ENCODE results near the gene AMOTL2.

Gene AMOTL2

GRCh38 chr3:134394380-134394779 lies 20.1 kb upstream of the AMOTL2 start:
- no peaks in the 10 kb centered on the region for H3K36me3 ChIP-seq (ENCODE audit: control insufficient read depth, insufficient read depth, low read length)
- H3K9me3 ChIP-seq (ENCODE audit: control insufficient read depth, insufficient read depth, low read depth, low read length) = peaks cover 4% of the 10 kb centered on the region; the same call in 1 of the 2 replicates
- no peak overlapping the region for H3K9ac ChIP-seq (ENCODE audit: low read length)
- 0 out of 2 replicates have a peak, but pooled peaks cover 3% of the 10 kb centered on the region for H3K27me3 ChIP-seq (ENCODE audit: control insufficient read depth, insufficient read depth, low read length)
- no peak overlapping the region for H3K27ac ChIP-seq (ENCODE audit: low read depth, low read length)
- H3K4me3 ChIP-seq (ENCODE audit: low read depth, low read length) = no peak overlapping the region
- H3K4me1 ChIP-seq (ENCODE audit: control insufficient read depth, insufficient read depth, low read length) = no peaks in the 10 kb centered on the region

- no peaks in the 10 kb centered on the region for H3K36me3 ChIP-seq (ENCODE audit: control insufficient read depth, insufficient read depth, low read length)
- no peak overlapping the region for H3K4me3 ChIP-seq (ENCODE audit: low read depth, low read length)
- H3K4me1 ChIP-seq (ENCODE audit: control insufficient read depth, insufficient read depth, low read length) = no peaks in the 10 kb centered on the region
- no peak overlapping the region for H3K9ac ChIP-seq (ENCODE audit: low read length)
- no peak overlapping the region for H3K27ac ChIP-seq (ENCODE audit: low read depth, low read length)
- peaks cover 4% of the 10 kb centered on the region; the same call in 1 of the 2 replicates for H3K9me3 ChIP-seq (ENCODE audit: control insufficient read depth, insufficient read depth, low read depth, low read length)
- H3K27me3 ChIP-seq (ENCODE audit: control insufficient read depth, insufficient read depth, low read length) = 0 out of 2 replicates have a peak, but pooled peaks cover 3% of the 10 kb centered on the region
Observed at GRCh38 chr3:134393074-134393473, 18.8 kb upstream of the AMOTL2 start.

GRCh38 chr3:134392336-134392983 lies 18.2 kb upstream of the AMOTL2 start:
- Histone ChIP-seq H3K4me1 (ENCODE audit: control insufficient read depth, insufficient read depth, low read length) (no peaks in the 10 kb centered on the region), H3K36me3 (ENCODE audit: control insufficient read depth, insufficient read depth, low read length) (no peaks in the 10 kb centered on the region), H3K27me3 (ENCODE audit: control insufficient read depth, insufficient read depth, low read length) (0 out of 2 replicates have a peak, but pooled peaks cover 3% of the 10 kb centered on the region), H3K27ac (ENCODE audit: low read depth, low read length) (no peak overlapping the region), H3K4me3 (ENCODE audit: low read depth, low read length) (no peak overlapping the region), H3K9ac (ENCODE audit: low read length) (no peak overlapping the region), H3K9me3 (ENCODE audit: control insufficient read depth, insufficient read depth, low read depth, low read length) (peaks cover 4% of the 10 kb centered on the region; the same call in 1 of the 2 replicates)

GRCh38 chr3:134389865-134390264 lies 15.6 kb upstream of the AMOTL2 start:
- Histone ChIP-seq H3K4me1 (ENCODE audit: control insufficient read depth, insufficient read depth, low read length) (peaks cover 5% of the 10 kb centered on the region; the same call in 1 of the 2 replicates), H3K27me3 (ENCODE audit: control insufficient read depth, insufficient read depth, low read length) (0 out of 2 replicates have a peak, but pooled peaks cover 3% of the 10 kb centered on the region)

GRCh38 chr3:134388788-134389485 lies 14.7 kb upstream of the AMOTL2 start:
- H3K27me3 ChIP-seq (ENCODE audit: control insufficient read depth, insufficient read depth, low read length) = no peaks in the 10 kb centered on the region
- peaks cover 6% of the 10 kb centered on the region; the same call in 1 of the 2 replicates for H3K4me1 ChIP-seq (ENCODE audit: control insufficient read depth, insufficient read depth, low read length)
- no peak overlapping the region for H3K4me3 ChIP-seq (ENCODE audit: low read depth, low read length)
- H3K36me3 ChIP-seq (ENCODE audit: control insufficient read depth, insufficient read depth, low read length) = no peaks in the 10 kb centered on the region
- peaks cover 4% of the 10 kb centered on the region; the same call in 1 of the 2 replicates for H3K9me3 ChIP-seq (ENCODE audit: control insufficient read depth, insufficient read depth, low read depth, low read length)
- H3K27ac ChIP-seq (ENCODE audit: low read depth, low read length) = no peak overlapping the region
- no peak overlapping the region for H3K9ac ChIP-seq (ENCODE audit: low read length)

More at GRCh38 chr3:134389865-134390264, 15.6 kb upstream of the AMOTL2 start:
- H3K4me3 ChIP-seq (ENCODE audit: low read depth, low read length) = no peak overlapping the region
- H3K36me3 ChIP-seq (ENCODE audit: control insufficient read depth, insufficient read depth, low read length) = no peaks in the 10 kb centered on the region
- peaks cover 4% of the 10 kb centered on the region; the same call in 1 of the 2 replicates for H3K9me3 ChIP-seq (ENCODE audit: control insufficient read depth, insufficient read depth, low read depth, low read length)
- no peak overlapping the region for H3K9ac ChIP-seq (ENCODE audit: low read length)
- no peak overlapping the region for H3K27ac ChIP-seq (ENCODE audit: low read depth, low read length)

GRCh38 chr3:134388292-134388691 lies 14.0 kb upstream of the AMOTL2 start:
- Histone ChIP-seq H3K4me3 (ENCODE audit: low read depth, low read length) (no peak overlapping the region), H3K9ac (ENCODE audit: low read length) (no peak overlapping the region), H3K27me3 (ENCODE audit: control insufficient read depth, insufficient read depth, low read length) (no peaks in the 10 kb centered on the region), H3K36me3 (ENCODE audit: control insufficient read depth, insufficient read depth, low read length) (no peaks in the 10 kb centered on the region), H3K9me3 (ENCODE audit: control insufficient read depth, insufficient read depth, low read depth, low read length) (peaks cover 4% of the 10 kb centered on the region; the same call in 1 of the 2 replicates), H3K4me1 (ENCODE audit: control insufficient read depth, insufficient read depth, low read length) (peaks cover 6% of the 10 kb centered on the region; the same call in 1 of the 2 replicates), H3K27ac (ENCODE audit: low read depth, low read length) (no peak overlapping the region)

- Histone ChIP-seq H3K36me3 (ENCODE audit: control insufficient read depth, insufficient read depth, low read length) (no peaks in the 10 kb centered on the region), H3K9ac (ENCODE audit: low read length) (no peak overlapping the region), H3K9me3 (ENCODE audit: control insufficient read depth, insufficient read depth, low read depth, low read length) (peaks cover 4% of the 10 kb centered on the region; the same call in 1 of the 2 replicates), H3K4me3 (ENCODE audit: low read depth, low read length) (no peak overlapping the region), H3K27ac (ENCODE audit: low read depth, low read length) (no peak overlapping the region), H3K4me1 (ENCODE audit: control insufficient read depth, insufficient read depth, low read length) (peaks cover 7% of the 10 kb centered on the region; the same call in 1 of the 2 replicates), H3K27me3 (ENCODE audit: control insufficient read depth, insufficient read depth, low read length) (no peaks in the 10 kb centered on the region)
Observed at GRCh38 chr3:134387293-134387692, 13.0 kb upstream of the AMOTL2 start.

- Histone ChIP-seq H3K4me1 (ENCODE audit: control insufficient read depth, insufficient read depth, low read length) (peaks cover 19% of the 10 kb centered on the region), H3K27me3 (ENCODE audit: control insufficient read depth, insufficient read depth, low read length) (peaks cover 4% of the 10 kb centered on the region; the same call in 1 of the 2 replicates), H3K36me3 (ENCODE audit: control insufficient read depth, insufficient read depth, low read length) (no peaks in the 10 kb centered on the region), H3K27ac (ENCODE audit: low read depth, low read length) (no peak overlapping the region), H3K9ac (ENCODE audit: low read length) (no peak overlapping the region), H3K4me3 (ENCODE audit: low read depth, low read length) (no peak overlapping the region), H3K9me3 (ENCODE audit: control insufficient read depth, insufficient read depth, low read depth, low read length) (peaks cover 3% of the 10 kb centered on the region; the same call in 1 of the 2 replicates)
Observed at GRCh38 chr3:134384963-134385362, 10.7 kb upstream of the AMOTL2 start.

GRCh38 chr3:134381831-134382442 lies 7.7 kb upstream of the AMOTL2 start:
- H3K9ac ChIP-seq (ENCODE audit: low read length) = no peak overlapping the region
- peaks cover 34% of the 10 kb centered on the region for H3K4me1 ChIP-seq (ENCODE audit: control insufficient read depth, insufficient read depth, low read length)
- no peaks in the 10 kb centered on the region for H3K36me3 ChIP-seq (ENCODE audit: control insufficient read depth, insufficient read depth, low read length)
- no peaks in the 10 kb centered on the region for H3K9me3 ChIP-seq (ENCODE audit: control insufficient read depth, insufficient read depth, low read depth, low read length)
- no peak overlapping the region for H3K4me3 ChIP-seq (ENCODE audit: low read depth, low read length)
- no peak overlapping the region for H3K27ac ChIP-seq (ENCODE audit: low read depth, low read length)
- H3K27me3 ChIP-seq (ENCODE audit: control insufficient read depth, insufficient read depth, low read length) = peaks cover 9% of the 10 kb centered on the region; the same call in 1 of the 2 replicates

GRCh38 chr3:134381076-134381475 lies 6.8 kb upstream of the AMOTL2 start:
- Histone ChIP-seq H3K4me3 (ENCODE audit: low read depth, low read length) (no peak overlapping the region), H3K4me1 (ENCODE audit: control insufficient read depth, insufficient read depth, low read length) (peaks cover 42% of the 10 kb centered on the region), H3K36me3 (ENCODE audit: control insufficient read depth, insufficient read depth, low read length) (no peaks in the 10 kb centered on the region), H3K9me3 (ENCODE audit: control insufficient read depth, insufficient read depth, low read depth, low read length) (no peaks in the 10 kb centered on the region), H3K27me3 (ENCODE audit: control insufficient read depth, insufficient read depth, low read length) (peaks cover 18% of the 10 kb centered on the region), H3K9ac (ENCODE audit: low read length) (no peak overlapping the region), H3K27ac (ENCODE audit: low read depth, low read length) (no peak overlapping the region)
